GM19240 (cell line): Measurements from ENCODE around the gene VAV2.

ENCODE experiments used
- DNase-seq: peaks from one replicate; pipeline ENCODE4 v3.0.0; 2011; ENCODE audit warnings: low spot score; ENCODE audit not compliant: insufficient read length

The VAV2 gene

DNA sequence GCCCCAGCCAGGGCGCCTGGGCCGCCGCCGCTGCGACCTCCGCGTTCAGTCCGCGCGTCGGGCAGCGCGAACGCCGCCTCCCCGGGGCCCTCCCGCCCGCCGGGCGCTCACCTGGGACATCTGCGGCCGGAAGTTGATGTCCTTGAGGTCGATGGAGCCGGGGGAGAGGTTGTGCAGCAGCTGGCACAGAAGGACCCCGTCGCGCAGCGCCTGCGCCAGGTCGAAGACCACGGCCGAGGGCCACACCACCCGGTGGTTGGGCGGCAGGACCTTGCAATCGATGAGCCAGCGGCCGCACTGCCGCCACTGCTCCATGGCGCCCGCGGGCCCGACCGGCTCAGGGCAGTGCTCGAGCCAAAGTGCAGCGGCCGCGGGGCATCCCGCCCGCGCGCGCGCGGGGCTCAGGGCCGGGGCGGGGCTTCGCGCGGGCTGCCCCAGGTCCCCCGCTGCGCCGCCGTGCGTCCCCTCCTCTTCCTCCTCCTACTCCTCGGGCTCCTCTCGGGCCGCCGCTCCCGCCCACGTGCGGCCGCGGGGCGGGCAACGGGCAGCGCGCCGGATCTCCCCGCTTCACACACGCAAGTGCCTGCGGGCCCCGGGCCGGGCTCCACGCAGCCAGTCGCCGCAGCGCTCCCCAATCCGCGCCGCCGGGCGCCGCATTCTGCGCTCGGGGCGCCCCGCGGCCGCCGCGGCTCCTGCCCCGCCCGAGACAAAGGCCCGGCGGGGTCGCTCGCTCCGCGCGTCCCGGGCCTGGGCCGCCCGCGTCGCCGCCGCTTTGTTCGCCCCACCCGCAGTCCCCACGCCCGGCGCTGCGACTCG is at the start of gene VAV2:
Gene VAV2, minus strand, starts transcription at position 361 of the 816 bp plus-strand sequence. Its CDS starts 46 bp downstream, at position 315.
- peak; percentile 49 for DNase-seq

GRCh38 chr9:134041649-134041962 is 49.5 kb upstream of the VAV2 start:
- DNase-seq, result no peak

- DNase-seq, result no peak
These were observed 48.9 kb upstream of the VAV2 start for GRCh38 chr9:134040781-134041648.

GRCh38 chr9:134040176-134040565 is 48.0 kb upstream of the VAV2 start:
- DNase-seq, result no peak

DNA sequence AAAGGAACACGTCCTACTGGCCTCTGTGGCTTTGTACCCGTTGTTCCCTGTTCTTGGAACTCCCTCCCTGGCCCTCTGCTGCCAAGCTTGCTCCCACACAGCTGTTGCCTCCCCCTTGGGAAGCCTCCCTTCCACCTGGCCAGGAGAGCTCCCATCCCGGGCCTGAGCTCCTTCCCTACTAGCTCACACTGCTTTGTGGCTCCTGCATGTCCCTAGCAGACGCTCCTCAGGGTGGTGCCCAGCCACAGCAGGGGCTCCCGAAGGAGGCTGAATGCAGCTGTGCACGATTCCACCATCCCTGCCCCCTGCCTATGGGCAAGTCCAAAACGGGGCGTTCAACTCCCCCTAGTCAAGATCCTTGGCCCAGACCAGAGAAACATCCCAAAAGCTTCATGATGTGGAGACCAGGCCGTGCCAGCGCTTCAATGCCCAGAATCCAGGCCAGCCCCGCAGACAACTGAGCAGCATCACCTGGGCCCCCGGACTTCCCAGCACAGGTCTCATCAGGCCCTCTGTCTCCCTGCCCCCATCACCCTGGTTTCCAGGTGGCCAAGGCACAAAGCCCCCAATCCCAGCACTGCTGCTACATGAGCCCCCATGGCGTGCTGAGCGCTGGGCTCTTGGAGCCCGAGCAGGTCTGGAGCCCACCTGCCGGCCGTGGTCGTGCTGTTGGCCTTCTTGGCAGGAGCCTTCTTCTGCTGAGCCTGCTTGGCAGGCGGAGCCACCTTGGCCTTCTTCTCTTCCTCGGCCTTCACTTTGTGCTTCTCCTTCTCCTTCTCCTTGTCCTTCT is 47.5 kb upstream of the VAV2 start:
- DNase-seq, result no peak

GRCh38 chr9:134037641-134038040 is 45.5 kb upstream of the VAV2 start:
- DNase-seq, result no peak

DNA sequence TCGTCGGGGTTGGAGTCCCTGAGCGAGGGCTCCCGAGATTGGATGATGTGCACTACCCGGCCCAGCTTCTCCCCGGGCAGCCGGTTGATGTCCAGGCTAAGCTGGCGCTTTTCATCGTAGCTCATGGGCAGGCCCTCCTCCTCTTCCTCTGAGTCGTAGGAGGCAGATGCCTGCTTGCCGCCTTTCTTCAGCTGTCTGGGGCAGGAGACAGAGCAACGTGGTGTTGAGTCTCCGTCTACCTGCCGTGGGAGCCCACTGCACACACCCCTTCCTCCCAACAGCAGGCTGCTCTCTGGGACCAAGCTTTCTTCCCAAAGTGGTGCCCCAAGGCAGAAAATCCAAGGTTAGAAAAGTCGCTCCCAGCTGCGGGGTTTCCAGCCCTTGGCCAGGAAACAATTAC is 44.0 kb upstream of the VAV2 start:
- DNase-seq, result no peak

- no peak for DNase-seq
These were observed 43.2 kb upstream of the VAV2 start for GRCh38 chr9:134035041-134036039.

DNA sequence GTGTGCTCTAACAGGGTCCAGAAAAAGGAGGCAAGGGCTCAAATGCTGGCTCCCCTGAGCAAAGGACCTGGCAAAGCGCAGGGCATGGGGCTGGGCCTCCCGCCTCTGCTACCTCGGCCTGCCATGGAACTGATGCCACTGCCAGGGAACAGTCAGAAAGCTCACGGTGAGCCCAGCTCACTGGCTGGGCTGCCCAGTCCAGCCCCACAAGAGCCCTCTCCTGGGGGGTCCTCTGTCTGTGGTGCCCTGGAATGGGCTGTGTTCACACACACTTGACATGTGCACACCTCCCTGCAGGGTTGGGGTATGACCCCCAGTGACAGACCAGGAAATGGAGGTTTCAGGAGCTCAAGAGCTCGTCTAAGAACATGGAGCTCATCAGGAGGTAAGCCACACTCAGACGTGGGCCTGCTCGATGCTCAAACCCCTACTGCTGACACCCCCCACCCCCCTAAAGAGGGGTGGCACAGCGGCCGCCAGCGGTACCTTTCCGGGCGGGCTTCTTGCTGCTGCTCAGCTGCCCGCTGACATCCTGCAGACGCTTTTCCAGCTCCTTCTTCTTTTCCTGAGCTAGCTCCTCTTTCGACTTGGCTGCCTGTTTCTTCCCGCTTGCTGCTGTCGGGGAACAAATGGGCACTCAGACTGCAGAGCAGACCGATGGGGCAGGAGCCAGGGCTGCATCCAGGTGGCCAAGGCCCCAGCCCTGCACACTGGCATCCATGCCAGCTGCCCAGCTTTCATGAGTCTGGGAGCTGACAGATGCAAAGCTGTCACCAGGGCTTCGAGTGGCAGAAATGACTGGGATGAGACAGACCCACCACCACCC is 42.3 kb upstream of the VAV2 start:
- no peak for DNase-seq

- no peak for DNase-seq
These were observed 41.5 kb upstream of the VAV2 start for GRCh38 chr9:134033516-134034214.

GRCh38 chr9:134032456-134033222 is 40.5 kb upstream of the VAV2 start:
- DNase-seq, result no peak

- DNase-seq, result no peak
These were observed 39.7 kb upstream of the VAV2 start for GRCh38 chr9:134031783-134032182.

DNA sequence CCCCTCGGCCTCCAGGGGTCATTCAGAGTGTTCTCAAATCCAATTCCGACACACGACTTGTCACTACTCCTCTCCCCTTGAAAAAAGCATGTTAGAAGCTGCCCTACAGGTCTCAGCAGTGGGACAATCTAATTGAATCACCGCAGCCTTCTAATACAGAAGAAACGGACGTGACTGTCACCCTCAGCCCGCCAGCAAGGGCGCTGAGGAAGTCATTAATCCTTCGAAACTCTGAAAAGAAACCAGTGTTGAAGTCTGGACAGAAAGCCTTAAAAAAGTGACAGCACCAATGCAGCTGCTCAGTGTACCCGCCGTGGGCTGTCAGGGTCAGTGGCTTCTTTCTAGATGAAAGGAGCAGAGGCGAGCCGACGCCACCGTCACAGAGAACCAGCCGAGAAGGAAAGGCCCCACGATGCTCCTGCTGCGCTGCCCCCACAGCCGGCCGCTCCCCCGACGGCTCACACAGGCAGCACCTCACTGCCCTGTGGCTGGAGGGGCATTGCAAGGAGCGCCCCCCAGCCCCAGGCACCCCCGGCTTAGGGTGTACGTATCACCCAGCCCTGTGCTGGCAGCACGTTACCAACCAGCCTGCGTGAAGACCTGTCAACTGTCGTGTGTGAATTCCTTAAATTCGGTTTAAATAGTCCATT is 38.8 kb upstream of the VAV2 start:
- no peak for DNase-seq

GRCh38 chr9:134029248-134030226 is 37.4 kb upstream of the VAV2 start:
- no peak for DNase-seq

DNA sequence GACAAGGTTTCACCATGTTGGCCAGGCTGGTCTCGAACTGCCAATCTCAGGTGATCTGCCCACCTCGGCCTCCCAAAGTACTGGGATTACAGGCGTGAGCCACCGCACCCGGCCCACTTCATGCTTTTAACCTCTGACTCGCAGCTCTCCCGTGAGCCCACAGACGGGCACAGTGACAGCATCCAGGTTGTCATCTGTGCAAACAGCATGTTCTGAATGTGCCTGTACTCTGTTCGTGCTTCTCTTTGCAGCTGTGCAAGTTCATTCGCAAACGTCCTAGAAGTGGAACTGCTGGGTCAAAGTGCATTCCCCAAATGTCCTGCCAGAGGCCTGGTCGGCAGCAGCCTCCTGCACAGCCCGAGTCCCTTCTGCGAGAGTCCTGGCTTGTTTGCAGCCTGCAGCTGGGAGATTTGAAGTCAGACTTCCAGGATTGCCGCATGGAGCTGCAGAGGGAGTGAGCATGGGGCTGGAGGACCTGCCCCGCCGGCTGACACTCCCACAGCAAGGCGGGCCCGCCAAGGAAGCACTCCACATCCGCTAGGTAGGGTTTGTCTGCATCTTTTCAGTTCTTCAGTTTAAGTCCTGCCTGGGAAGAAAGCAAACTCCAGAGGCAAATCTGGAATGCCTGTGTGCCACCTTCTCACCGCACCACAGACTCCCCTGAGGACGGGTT is 36.6 kb upstream of the VAV2 start:
- no peak for DNase-seq

DNA sequence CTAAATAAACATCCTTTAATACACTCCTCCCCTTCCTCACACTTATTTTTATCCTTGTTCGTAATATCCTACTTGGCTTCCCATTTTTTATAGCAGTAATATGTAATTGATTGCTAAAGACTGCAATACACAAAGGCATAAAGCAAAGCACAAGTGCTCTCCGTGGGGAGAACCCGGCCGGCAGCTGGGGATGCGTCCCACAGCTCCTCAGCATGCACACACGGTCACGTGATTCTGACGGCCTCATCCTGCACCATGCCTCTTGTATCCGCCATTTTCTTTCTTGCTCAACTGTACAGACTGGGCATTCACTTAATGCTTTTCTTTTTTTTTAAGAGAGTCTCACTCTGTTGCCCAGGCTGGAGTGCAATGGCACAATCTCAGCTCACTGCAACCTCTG is 36.0 kb upstream of the VAV2 start:
- DNase-seq, result no peak
